ENCODE data around the gene TGFBR3.

Gene TGFBR3

GRCh38 chr1:91701472-91701869 is 184.5 kb downstream of the TGFBR3 start:
- TF ChIP-seq CTCF (conservative IDR thresholded peaks at IDR 0.05; ENCODE audit: control insufficient read depth, insufficient read depth, low read depth, low read length): no peak
- no peak overlapping the region for H3K4me3 ChIP-seq (ENCODE audit: control insufficient read depth, low read depth, low read length)
- peak; percentile 55 for DNase-seq (ENCODE audit: low read depth)

- no peak for TF ChIP-seq CTCF (conservative IDR thresholded peaks at IDR 0.05; ENCODE audit: control insufficient read depth, insufficient read depth, low read depth, low read length)
- H3K4me3 ChIP-seq (ENCODE audit: control insufficient read depth, low read depth, low read length): no peak overlapping the region
- peak; percentile 90 for DNase-seq (ENCODE audit: low read depth)
Observed at GRCh38 chr1:91700771-91701471, 185.0 kb downstream of the TGFBR3 start.

GRCh38 chr1:91700332-91700731 is 185.6 kb downstream of the TGFBR3 start:
- peak; percentile 48 for TF ChIP-seq CTCF (conservative IDR thresholded peaks at IDR 0.05; ENCODE audit: control insufficient read depth, insufficient read depth, low read depth, low read length)
- no peak overlapping the region for H3K4me3 ChIP-seq (ENCODE audit: control insufficient read depth, low read depth, low read length)
- peak; percentile 86 for DNase-seq (ENCODE audit: low read depth)

GRCh38 chr1:91699339-91699974 is 186.5 kb downstream of the TGFBR3 start:
- peak; percentile 97 for DNase-seq (ENCODE audit: low read depth)
- no peak for TF ChIP-seq CTCF (conservative IDR thresholded peaks at IDR 0.05; ENCODE audit: control insufficient read depth, insufficient read depth, low read depth, low read length)
- H3K4me3 ChIP-seq (ENCODE audit: control insufficient read depth, low read depth, low read length): no peak overlapping the region

- H3K4me3 ChIP-seq (ENCODE audit: control insufficient read depth, low read depth, low read length): no peak overlapping the region
- no peak for TF ChIP-seq CTCF (conservative IDR thresholded peaks at IDR 0.05; ENCODE audit: control insufficient read depth, insufficient read depth, low read depth, low read length)
- DNase-seq (ENCODE audit: low read depth): peak; percentile 96
Observed at GRCh38 chr1:91697861-91698260, 188.1 kb downstream of the TGFBR3 start.

- no peak for TF ChIP-seq CTCF (conservative IDR thresholded peaks at IDR 0.05; ENCODE audit: control insufficient read depth, insufficient read depth, low read depth, low read length)
- no peak for DNase-seq (ENCODE audit: low read depth)
- H3K4me3 ChIP-seq (ENCODE audit: control insufficient read depth, low read depth, low read length): no peak overlapping the region
Observed at GRCh38 chr1:91697416-91697815, 188.5 kb downstream of the TGFBR3 start.
